HG03280 (cell line): ENCODE measurements around the gene CTNNA3.

Experiments
- ATAC-seq: cut with Tn5 transposase; IDR thresholded peaks from one replicate; pipeline ENCODE4 v1.9.1; 2021; ENCODE audit warnings: mild to moderate bottlenecking, moderate library complexity; ENCODE audit not compliant: unreplicated experiment

The CTNNA3 gene

DNA sequence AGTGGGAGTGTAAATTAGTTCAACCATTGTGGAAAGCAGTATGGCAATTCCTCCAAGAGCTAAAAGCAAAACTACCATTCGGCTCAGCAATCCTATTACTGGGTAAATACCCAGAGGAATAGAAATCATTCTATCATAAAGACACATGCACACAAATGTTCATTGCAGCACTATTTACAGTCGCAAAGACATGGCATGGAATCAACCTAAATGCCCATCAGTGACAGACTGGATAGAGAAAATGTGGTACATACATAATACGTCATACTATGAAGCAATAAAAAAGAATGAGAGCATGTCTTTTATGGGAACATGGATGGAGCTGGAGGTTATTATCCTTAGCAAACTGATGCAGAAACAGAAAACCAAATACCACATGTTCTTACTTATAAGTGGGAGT, 1646.7 kb downstream of the CTNNA3 start:
- no peak for ATAC-seq

DNA sequence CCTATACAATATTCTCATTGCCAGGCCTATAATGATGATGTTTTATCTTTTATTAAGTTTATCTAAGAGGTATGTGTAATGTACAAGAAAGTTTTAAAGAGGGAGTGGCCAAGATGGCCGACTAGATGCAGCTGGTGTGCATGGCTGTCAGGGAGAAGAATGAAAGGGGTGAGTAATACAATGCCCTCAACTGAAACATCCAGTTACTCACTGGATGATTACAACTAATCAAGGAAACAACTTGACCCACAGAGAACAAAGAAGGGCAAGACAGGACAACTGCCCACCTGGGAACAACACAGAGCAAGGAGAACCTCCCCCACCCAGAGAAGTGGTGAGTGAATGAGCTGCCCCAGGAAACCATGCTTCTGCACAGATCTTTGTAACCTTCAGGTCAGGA, 1650.1 kb downstream of the CTNNA3 start:
- no peak for ATAC-seq

DNA sequence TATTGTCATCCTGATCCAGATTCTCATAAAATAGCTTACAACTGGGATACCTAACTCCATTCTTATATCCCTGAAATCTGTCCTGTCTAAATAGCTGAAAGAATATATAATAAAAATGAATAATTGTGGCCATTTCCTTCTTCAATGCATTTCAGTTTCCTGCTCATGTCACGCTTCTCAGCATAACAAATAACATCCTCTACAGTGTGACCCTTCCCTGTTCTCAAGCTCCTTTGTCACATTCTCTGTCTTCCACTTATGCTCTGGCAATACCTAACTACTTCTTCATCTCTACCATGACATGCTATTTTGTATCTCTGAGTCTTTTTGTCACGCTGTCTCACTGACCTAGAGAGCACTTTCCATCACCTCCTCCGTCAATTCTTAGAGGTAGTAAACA, 1654.2 kb downstream of the CTNNA3 start:
- ATAC-seq: no peak

DNA sequence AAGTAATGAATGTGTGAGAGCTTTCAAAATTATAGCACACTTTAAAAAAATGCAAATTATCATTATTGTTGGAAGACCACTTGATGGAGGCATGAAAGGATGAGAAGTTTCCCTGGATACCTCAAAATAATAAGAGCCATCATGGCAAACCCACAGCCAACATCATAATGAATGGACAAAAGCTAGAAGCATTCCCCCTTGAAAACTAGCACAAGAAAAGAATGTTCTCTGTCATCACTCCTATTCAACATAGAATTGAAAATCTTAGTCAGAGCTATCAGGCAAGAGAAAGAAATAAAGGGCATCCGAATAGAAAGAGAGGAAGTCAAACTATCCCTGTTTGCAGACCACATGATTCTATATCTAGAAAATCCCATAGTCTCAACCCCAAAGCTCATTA, 1657.4 kb downstream of the CTNNA3 start:
- ATAC-seq: no peak

DNA sequence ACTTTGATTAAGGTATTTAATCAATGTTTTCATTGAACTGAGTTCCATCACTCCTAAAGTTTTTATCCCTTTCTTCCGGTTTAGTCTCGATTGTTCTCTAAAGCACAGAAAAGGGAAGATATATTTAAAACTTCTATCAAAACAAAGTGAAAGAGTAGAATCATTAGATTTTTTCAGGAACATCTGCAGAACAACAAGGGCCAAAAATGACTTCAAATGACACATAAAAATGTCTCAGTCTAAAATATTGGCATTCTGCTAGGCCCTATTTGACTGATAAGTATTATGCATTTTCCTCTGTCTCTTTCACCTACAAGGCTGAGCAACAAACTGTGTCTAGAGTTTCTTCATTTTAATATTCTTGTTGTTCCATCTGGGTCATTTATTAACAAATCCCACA, 1669.7 kb downstream of the CTNNA3 start:
- no peak for ATAC-seq

DNA sequence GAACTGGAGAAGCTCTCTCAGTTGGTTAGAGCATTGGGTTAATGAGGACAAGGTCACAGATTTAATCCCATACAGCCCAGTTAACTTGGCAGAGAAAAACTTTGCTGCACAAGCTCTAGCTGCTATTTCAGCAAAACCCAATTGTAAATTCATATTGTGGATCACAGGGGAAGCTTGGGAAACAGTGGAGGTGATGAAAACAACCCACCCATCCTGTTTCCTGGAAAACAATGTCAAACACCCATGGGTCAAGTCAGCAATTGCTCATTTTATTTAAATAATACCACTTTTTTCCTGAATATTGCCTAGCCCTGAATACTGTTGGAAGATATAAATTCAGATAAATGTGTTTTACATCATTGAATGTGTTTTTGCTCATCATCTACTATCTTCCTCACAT, 1670.8 kb downstream of the CTNNA3 start:
- ATAC-seq: no peak

DNA sequence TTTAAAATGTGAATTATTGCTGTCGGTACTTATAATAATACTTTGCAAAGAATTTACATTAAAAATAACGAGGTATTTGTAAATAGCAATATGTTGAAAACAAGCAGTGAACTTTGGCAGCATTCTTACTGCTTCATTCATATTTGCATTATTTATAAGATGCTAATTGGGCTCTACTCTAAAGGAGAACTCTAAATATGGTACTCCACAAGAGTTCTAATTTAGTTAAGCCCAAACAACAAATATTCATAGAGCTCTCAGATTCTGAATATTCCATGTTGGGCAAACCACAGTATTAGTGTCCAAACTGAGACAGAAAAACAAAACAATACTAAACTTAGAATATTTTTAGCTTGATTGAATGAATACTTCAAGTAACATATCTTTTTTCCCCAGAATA, 1674.6 kb downstream of the CTNNA3 start:
- ATAC-seq: no peak

DNA sequence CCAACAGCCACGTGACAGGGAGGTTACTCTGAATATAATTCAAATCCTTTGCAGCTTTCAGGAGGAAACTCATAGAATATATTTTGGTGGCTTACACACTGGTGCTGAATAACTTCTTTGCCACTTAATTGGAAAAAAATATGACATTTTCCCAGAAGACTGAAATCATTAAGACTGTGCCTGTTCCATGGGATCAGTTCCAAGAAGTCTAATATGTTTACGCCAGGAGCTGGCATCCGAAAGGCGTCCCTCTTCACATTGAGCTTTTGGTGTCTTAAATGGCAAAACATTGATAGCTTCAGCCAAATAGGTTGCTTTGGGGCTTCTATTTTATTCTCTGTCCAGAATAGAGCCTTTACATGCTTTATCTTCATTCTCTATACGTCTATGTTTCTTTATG, 1687.8 kb downstream of the CTNNA3 start:
- ATAC-seq: no peak

DNA sequence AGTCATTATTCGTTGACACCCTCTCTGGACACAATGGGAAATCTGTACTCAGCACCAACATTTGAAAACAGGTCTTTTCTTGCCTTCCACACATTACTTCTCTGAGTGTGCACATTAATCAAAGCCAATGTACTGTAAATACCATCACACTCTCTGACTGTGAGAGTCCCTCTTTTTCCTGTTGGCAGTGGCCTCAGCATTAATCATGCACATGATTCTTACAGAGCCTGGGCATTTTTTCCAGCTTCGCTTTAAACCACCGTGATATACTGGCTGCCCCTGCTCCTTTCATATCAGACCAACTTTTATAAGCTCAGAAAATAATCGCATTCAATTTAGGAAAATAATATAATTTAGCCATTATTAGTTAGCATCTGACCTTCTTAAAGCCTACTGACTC, 1689.6 kb downstream of the CTNNA3 start:
- no peak for ATAC-seq

DNA sequence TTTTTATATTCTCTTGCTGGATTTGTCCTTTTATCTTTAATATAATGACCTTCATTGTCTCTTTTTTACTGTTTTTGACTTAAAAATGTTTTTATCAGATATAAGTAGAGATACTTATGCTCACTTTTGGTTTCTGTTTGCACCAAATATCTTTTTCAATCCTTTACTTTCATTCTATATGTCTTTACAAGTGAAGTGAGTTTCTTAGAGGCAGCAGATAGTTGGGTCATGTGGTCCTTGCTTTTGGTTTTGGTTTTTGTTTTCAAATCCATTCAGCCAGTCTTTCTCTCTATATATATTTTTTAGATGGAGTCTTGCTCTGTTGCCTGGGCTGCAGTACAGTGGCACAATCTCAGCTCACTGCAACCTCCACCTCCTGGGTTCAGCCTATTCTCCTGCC, 1702.5 kb downstream of the CTNNA3 start:
- no peak for ATAC-seq

DNA sequence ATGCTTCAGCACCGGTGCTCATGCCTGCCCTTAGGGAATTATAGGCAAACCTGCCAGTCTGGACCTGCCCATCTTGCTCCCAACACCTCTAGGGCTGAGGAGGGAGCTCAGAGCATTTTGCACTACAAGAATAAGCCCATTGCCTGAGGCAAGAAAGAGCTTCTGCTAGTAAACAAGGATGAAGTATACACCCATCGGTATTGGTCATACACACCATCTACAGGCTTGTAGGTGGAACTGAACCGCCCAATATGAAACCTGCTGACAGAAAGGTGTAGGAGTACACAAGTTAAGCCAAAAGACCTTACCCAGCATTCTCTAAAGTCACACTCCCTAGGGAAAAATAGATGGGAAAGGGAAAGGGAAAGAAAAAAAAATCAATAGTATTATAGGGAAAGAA, 1727.1 kb downstream of the CTNNA3 start:
- ATAC-seq: no peak

DNA sequence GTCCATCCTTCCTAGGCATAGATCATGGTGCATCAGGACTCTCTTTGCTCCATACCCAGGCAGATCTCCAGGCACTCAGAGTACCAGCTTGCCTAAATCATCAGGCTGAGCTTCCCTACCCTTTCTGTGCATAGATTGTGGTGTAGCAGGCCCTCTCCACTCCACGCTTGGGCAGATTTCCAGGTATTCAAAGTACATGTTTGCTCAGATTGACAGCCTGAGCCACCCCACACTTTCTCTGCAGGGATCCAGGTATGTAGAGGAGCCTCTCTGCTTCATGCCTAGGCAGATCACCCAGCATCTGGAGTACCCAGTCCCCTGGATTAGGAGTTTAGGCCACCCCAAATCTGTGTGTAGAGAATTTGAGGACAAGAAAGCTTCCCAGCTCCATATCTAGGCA, 1727.6 kb downstream of the CTNNA3 start:
- ATAC-seq: no peak

DNA sequence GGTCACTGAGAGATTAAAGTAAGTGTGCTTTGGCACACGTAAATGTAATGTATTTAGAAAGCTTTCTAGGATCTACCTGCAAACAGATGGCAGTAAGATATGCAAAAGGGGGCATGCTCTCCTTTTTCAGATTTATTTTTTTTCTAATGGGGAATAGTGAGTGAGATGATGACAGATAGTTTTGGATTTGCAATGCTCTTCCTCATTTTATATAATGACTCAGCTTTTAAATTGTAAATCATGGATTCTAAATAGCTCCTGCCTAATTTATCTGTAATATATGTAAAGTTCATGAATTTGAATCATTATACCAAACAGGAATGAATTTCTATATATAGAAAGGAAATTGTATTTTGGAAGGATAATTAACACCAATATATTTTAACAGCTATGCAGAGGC, 1731.8 kb downstream of the CTNNA3 start:
- no peak for ATAC-seq

DNA sequence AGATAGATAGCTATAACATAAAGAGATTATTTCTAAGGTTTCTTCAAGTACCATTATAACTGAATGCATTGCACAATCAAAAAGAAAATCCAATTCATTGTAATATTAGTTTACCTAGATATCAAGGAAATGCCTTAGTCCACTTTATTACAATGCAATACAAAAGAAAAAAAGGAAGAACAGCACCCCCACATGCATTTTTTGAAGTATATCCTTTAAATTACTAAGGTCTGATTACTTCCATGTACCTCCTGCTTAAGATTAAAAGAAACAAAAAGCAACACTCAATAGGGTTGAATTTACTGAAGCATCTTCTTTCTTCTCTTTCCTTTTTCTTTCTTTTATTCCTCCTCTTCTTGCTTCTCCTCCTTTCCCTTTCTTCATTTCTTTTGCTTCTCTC, 1743.9 kb downstream of the CTNNA3 start:
- ATAC-seq: no peak

DNA sequence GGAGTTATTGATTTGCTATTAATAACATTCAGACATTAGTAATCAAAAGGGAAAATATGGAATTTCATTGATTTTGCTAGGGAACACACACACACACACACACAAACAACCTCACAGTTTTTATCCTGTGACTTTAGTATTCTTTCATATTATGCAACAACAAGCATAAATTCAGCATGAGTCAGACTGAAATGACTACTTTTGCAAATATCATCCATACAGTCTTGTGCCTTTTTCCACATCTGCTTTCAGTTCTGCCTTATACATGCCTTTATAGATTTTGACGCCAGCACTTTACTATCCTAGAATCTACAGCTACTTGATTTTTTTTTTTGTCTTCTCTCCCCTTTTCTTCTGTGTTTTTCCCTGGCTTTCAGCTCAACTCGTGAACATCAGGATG, 1745.9 kb downstream of the CTNNA3 start:
- no peak for ATAC-seq

DNA sequence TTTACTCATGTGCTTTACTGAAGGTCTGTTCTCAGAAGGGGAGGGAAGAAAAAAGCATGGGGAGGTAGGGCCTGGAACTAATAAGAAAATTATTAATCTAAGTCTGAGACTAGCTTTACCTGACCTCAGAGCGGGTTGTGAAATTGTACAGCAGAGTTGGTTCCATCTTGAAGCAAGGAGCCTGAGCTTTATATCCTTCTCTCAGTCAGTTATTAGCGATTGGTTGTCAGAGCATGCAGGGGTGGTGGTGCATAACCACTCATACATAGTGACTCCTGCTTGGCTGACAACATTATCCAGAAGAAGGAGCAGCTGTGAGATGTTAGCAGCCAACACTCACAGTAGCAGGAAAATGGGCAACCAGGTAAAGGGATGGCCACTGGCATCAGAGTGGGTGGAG, 1746.5 kb downstream of the CTNNA3 start:
- no peak for ATAC-seq

DNA sequence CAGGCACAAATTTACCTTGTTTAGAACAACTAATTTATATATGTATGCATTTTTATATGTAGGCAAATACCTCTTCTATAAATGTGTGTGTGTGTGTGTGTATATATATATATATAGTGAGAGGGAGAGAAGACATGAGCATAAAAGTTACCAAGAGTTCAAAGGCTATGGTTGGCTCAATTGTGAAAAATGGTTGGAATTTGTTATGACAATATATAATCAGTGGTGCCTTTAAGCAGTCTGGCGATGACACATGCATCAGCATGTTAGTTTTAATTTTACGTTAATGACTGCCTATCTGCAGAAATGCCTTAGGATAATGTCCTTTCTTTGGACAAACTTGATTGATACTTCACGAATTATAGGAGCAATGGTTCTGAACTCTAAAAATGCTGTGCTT, 1750.9 kb downstream of the CTNNA3 start:
- ATAC-seq: no peak

DNA sequence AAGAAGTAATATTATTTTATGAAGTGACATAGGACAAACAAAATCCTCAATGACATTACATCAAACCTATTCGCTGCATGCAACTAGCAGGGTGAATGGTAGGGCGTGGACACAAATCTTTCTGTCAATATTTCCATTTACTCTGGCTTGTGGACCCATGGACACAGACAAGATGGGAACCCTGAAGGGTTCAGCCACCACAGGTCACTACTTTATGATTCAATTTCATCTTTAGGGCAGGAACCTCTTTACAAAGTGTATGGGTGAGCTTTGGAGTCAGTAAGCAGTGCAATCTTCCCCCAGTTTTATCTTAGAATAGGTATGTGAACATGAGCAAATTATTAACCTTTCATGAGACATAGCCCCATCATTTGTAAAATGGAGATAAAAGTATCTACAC, 1752.5 kb downstream of the CTNNA3 start:
- no peak for ATAC-seq

DNA sequence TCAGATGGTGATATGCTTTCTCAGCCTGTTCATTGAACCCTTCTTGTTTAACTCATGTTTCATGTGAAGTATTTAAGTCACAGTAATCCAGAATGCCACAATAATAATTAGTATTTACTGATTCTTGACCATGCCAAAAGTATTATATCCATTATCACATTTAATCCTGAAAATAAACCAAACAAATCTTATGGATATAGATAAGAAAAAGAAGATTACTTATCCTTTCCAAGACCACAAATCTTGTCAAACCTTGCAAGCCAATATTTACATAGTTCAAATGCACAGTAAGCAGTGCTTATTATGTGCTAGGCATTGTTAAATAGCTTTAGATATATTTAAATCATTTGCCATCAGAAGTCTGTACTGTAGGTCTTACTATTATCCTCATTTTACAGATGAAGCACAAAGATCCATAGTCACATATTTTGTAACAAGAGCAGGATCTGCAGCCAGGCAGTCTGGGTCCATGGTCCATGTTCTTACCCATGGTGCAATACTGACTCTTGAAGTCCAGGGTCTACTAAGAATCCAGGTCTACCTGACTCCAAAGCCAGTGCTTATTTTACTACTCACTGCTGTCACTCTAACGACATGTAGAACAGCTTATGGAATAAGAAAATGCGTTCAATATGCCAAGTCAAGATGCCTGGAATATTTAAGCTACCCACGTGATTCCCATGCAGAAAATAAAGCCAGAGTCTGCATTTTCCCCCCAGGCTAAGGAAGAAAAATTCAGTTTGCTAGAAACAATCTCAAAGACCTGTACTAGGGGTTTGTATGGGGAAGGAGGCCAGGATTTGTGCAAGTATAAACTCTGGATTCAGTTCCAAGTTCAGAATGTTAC, 1755.0 kb downstream of the CTNNA3 start:
- no peak for ATAC-seq

DNA sequence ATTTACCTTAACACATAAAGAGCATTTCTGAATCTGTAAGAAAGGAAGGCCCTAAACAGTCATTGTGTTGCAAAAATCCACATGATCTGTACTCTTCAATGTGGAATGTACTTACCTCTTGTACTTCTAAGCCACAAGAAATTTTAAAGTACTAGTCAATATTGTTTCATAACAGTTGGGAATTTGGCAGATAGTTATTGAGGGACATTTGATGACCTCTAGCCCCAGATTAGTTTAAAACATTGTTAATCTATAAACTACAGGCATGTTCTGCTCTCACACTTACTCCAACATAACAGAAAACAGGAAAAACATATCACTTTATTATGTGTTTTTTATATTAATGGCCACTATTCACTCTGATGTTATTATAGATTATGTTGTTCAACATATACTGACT, 1755.9 kb downstream of the CTNNA3 start:
- no peak for ATAC-seq

DNA sequence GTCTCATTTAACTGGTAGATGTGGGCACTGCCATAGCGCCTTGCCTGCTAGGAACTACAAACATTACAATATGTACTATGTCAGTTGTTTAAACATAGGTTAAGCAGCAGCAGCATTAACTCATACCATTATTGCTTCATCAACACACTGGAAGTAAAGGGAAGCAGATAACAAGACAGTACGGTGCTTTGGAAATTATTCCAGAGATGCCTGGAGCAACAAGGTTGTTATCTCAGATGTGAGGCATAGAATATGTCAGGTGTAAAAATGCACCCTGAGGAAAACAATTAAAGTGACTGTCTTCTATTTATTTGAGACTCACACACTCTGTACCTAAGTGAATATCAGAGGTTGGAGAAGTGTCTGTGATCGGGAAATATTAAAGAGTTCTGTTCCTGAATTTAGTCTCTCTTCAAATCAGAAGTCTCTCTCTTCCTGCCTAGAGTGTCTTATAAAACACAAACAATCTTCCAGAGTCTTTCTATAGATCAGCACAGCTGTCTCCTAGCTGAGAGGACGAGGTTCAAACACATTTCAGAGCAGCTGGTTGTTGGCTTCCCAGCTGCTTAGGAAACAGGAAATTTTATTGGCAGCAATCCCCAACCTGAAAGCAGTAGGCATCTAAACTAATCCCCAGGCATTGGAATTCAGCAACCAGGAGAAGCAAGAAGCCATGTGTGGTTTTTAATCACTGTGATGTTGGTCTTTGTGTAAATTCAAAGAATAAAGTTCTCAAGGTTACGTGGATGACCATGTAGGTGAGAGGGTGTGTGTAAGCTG, 1764.5 kb downstream of the CTNNA3 start:
- ATAC-seq: no peak

DNA sequence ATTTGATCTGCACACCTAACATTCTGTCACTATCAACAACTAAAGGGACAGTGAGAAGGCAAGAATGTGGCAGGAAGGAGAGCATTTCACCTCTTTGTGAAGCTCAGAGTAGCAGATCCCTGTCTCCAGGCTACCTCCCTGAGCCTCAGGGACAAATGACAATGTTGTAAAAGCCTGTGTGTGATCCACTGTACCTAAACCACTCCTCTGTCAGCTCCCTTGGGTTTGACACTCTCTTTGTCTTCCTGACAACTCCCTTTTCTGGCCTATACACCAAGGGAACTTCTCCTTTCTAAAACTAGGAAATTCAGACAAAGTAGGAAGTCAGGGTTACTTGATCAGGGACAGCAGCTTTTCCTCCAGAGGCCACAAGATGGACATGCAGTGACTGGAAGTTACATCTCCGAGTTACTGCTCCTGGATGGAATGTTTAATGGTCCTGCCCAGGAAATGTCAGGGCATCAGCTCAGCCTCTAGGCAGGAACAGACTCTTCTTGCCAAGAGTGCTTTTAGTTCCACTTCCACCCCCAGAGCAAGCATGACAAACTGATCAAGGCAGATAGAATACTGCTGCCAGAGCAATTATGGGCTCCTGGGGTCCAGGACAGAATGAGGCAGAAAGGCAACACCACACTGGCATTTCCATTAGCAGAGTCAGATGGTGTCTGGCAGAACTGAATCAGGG, 1784.7 kb downstream of the CTNNA3 start:
- ATAC-seq: no peak
